Stimulated activated CD4-positive, alpha-beta T cell treated with anti-CD3 and anti-CD28 coated beads, Interleukin-15, amount 100 ng/mL, for 48 hours (primary cell): ENCODE data around the gene ARHGEF12.

ENCODE experiments used
- DNase-seq, 2 donors: peaks; one replicate each; pipeline ENCODE4 v3.0.0-alpha.2; 2020; ENCODE audit warnings: low read depth in 2 of 2

The ARHGEF12 gene

DNA sequence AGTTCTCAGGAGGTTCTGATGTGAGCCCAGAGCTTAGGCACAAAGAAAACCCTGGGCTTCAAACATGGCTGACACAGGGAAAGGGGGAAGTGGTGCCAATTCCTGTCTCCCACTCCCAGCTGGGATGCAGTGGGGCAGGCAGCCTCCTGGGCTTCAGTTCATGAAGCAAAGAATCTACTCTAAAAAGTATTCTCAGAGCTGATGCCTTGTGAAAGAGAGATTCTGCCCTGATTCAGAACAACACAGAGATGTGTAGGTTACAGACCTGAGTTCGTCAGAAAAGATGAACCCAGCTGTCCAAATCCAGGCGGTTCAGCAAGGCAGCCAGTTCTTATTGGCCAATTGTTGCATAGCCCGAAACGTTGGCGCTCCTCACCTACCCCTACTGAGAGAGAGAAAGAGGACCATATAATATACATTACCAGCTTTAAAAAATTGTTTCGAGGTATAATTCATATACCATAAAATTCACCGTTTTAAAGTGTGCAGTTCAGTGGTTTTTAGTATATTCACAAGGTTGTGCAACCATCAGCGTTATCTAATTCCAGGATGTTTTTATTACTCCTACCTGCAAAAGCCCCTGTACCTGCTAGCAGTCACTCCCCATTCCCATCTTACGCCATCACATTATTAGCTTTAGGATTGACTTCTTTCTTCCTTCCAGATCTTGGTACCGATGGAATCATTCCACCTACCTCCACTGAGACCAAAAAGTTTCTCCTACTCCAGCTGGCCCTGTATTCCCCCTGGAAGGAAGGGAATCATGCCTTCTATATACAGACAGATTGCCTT is 18.3 kb upstream of the ARHGEF12 start:
- no peak for DNase-seq

DNA sequence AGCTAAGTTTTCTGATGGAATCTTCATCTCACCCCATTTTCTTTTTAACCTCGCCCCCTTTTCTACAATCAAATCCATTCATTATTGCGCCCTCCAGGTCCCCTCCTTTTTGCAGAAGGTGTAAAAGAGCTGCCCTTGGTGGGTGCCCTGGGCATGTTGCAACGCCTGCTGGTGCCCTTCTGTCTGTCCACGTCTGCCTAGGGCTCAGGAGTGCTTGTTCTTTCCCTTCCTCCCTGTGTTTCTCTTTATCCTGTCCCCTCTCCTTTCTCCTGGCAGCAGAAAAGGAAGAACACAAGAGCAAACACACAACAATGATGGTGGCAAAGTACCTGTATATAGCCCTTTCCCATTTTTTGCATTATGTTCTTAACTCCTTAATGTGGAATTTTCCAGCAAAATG is 17.3 kb upstream of the ARHGEF12 start:
- DNase-seq, result no peak

DNA sequence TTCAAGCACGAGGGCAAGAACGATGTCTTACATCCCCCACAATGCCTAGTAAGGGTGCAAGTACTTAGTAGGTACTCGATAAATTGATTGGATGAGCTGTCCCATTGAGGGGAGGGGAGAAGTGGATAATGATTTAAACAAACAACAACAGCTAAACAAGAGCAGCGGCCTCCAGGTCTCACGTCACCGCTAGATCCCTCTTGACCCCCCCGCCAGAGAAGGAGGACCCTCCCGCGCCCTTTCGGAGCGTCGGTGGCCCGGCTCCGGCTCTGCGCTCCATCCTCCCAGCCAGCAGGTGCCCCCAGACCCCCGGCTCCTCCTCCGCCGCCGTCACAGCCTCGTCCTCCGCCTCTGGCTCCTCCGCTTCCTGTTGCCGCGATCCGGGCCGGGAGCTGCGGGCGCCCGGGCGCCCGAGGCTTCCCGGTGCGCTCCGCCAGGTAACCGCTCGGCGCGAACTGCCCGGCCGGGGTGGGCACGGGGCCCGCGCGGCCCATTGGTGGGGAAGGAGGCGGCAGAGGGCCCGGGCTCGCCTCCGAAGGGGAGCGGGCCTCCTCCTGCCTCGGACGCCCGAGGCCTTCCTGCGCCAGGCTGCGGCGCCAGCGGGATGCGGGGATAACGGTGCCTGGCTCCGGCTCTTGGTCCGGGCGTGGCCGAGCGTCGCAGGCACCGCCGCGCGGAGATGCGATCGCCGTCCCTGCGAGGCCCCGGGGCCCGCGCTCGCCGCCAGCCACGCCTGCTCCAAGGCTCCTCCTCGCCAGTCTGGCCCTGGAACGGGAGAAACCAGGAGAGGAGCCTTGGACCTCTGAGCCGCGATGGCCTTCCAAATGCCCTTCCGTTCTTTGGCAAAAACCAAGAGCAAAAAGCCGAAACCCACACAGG is 11.0 kb upstream of the ARHGEF12 start, which contains the start of gene TLCD5:
Gene TLCD5 (plus strand): TSS at position 368 of the 879 bp plus-strand sequence. CDS start 2,143 bp downstream, outside the sequence.
- peak in 1 of 2 donors; percentile 26 for DNase-seq

DNA sequence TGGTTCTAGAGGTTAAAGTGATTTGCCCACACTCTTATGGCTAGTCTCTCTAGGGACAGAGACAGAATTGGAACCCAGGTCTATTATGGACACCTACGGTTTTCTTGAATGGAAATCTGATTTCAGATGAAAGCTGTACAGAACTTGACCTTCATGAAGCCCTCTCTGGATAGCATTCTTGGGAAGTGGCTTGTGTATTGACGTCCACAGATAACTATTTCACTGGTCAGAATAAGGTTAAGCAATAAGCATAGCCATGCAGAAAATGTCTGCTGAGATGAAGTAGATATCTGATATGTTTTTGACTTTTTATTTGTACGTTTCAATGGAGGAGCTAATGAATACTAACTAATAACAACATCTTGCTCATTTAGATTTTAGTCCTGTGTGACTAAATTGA is 10.0 kb upstream of the ARHGEF12 start:
- DNase-seq, result no peak

DNA sequence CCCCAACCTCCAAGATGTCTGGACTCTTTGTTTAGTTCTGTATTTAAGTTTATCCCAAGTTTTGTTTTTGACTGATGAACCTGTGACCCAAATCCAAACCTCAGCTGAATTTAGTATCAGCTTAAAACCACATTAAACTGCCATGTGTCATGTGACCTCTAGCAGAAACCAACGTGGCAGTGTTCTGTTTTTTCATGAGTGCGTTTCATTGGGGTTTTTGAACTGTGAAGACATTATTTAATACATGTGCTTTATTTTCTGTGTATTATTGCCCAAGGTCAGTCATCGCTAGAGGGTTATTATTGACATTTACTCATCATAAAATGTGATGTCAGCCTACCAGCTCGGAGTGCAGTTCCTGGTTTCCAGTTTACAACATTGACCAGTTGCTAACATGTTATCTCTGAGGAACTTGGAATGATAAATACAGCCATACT is 9.3 kb upstream of the ARHGEF12 start:
- no peak for DNase-seq

DNA sequence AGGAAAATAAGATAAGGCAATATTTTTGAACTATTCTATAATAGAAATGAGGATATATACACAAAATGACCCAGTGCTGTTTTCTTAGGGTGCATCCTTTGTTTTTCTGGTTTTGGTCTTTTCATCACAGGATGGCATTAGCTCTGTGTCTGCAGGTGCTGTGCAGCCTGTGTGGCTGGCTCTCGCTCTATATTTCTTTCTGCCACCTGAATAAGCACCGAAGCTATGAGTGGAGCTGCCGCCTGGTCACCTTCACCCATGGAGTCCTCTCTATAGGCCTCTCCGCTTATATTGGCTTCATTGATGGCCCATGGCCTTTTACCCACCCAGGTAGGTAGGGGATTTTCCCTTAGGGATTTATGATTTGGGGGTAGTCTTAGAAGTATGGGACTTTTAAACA is 8.9 kb upstream of the ARHGEF12 start:
- no peak for DNase-seq

DNA sequence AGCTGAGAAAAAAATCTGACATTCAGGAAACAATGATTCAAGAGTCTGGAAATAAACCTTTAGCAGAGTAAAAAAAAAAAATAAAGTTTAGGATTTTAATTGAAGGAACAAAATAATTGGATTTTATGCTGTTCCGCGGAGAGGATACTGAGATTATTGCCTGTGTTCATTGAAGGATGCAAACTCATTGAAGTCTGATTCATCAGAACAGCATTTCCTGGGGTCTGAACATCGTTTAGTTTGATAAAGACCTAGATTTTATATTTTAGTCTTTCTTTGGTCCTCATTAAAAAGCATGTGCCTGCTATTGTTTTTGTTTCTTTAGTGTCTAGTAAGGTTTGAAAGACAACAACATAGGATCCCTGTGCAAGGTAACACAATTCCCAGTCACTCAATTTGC is 6.7 kb upstream of the ARHGEF12 start:
- DNase-seq, result no peak

DNA sequence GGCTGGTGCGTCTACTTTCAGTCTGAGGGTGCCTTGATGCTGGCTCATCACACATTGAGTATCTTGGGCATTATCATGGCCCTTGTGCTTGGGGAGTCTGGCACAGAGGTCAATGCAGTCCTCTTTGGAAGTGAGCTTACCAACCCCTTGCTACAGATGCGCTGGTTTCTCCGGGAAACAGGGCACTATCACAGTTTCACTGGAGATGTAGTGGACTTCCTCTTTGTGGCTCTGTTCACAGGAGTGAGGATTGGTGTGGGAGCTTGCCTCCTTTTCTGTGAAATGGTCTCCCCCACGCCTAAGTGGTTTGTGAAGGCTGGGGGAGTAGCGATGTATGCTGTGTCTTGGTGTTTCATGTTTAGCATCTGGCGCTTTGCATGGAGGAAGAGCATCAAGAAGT is 6.2 kb upstream of the ARHGEF12 start:
- no peak for DNase-seq

DNA sequence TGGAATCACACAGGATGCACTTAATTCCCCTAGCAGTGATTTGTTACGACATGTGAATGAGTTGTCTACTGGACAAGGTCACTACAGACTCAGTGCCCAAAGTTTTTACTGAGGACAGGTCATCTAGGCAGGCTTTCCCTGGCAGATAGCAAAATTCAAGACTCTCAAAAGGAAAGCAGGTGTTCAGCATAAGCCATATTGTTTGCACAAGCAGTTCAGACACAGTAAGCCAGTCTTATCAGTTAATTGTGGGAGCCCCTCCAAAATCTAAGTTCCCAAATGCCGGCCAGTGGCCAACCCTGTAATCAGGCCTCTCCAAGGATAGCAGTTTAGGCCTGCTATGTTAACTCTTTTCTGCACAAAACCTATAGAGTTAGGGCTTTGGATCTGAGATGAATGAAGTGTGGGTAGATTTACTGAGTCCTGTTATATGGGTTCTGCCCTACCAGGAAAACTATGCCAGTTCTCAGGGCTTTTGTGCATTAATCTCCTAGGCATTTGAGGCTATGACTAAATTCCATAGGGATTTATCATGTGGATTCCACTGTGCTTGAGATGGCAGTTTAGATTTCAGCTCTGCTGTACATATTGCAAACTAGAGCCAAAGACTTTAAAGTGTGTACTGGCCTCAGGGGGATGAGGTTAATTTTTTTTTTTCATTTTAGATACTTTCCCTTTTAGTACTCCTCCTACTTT is 4.8 kb upstream of the ARHGEF12 start:
- no peak for DNase-seq

DNA sequence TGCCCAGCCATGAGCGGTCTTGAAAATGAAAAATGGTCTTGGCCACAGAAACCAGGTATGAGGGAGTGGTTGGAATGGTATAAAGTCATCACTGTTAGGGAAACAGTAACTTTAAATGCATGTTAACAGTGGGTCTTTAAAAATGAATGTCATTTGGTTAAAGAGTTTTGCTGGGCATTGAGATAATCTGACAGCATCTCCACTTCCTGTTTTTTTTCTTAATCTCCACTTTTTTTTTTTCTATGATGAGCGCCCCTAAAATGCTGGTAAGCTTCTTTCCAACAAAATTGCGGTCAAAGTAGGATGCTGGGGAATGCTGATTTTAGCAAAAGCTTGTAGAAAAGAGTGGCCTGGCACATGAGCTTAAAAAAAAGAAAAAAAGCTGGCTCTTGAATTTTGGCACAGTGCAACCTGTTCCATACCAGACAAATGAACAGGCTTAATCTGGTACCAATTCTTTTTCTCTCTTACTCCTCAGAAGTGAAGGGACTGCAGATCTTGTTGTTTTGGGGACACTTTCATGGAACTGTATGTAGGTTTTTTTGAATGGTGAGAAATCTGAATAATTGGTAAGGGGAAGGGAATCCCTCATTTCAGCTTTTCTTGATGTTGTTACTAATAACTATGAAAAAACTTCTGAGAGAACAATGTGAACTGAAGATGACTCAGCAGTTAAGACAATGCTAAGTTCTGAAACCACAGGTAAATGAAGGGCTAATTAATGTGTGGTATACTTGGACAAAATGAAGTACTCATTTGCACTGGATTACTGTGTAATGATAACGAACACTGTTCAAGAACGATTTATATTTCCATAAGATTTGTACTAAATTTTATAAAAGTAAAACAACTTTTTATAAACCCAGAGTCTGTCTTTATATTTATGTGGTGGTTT is 3.1 kb upstream of the ARHGEF12 start:
- no peak for DNase-seq

DNA sequence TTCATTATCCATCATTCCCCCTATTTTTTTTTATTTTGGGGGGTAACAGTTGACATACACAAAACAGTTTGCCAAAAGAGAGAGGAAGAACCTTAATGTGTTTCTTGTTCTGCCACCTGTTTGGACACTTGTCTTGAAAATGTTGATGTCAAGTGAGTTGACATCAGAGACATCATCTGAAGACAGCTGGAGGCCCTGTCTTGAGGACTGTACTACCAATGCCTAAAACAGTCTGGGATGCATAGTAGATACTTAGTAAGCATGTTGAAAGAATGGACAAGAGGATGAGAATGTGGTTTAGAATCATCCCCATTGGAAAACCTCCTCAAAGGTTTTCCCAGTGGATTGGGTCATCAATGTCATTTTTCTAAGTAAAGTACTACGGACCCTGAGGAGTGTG is 2.4 kb upstream of the ARHGEF12 start:
- DNase-seq, result no peak

DNA sequence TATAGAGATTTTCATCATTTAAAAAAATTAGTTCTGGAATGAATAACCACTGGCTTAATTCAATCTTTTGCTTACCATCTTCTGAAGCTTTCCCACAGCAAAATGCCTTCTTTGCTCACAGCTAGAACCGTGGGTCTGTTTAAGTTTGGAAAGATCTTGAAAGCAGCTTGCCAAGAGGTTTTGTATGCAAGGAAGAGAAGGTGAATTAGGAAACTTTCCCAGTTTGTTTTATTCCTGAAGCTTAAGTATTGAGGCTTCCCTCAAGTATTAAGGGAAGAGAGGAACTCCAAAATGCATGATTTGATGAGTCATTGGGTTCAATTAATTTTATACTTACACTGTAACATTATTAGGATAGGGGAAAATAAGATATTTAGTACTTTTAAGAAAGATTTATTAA is 1.9 kb upstream of the ARHGEF12 start:
- no peak for DNase-seq

DNA sequence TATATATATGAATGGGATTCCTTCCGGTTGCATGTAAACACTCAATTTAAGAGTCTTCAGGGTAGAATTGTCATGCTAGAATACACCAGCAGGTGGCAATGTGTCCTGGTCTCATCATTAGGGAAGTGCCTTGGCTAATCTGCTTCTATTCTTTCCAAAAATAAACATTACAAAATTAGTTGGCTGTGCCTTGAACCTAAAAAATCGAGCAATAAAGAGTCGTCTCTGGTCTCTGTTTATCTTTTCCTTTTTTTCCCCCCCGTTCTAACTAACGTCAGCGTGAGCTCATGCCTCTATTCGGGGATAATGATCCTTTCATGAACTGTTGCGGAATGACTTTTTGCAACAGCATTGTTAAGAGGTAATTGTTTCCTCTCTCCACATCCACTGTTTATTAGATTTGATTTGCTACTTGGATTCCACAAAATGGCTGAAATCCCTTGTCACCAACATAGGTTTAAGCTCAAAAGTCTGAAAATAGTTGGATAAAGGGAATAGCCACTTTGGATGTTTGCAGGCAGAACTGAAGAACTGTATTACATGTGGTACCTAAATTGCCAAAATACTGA is 1.2 kb upstream of the ARHGEF12 start:
- peak in 1 of 2 donors; percentile 46 for DNase-seq

DNA sequence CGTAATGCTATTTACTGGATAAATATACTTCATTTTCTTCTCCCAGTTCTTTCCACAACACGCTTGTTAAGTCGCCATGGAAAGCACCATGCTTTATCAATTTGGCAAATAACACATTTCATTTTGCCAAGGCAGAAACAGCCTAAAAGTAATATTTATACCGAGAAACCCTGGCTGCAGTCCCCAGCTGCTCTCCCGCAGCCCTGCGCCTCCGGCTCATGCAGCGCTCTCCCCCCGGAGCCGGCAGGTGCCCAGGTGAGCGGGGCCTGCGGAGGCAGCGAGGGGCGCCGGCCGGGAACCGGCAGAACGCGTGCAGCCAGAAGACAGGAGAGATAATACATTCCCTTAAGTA is 681 bp upstream of the ARHGEF12 start:
- DNase-seq, result peak in 1 of 2 donors; percentile 18

DNA sequence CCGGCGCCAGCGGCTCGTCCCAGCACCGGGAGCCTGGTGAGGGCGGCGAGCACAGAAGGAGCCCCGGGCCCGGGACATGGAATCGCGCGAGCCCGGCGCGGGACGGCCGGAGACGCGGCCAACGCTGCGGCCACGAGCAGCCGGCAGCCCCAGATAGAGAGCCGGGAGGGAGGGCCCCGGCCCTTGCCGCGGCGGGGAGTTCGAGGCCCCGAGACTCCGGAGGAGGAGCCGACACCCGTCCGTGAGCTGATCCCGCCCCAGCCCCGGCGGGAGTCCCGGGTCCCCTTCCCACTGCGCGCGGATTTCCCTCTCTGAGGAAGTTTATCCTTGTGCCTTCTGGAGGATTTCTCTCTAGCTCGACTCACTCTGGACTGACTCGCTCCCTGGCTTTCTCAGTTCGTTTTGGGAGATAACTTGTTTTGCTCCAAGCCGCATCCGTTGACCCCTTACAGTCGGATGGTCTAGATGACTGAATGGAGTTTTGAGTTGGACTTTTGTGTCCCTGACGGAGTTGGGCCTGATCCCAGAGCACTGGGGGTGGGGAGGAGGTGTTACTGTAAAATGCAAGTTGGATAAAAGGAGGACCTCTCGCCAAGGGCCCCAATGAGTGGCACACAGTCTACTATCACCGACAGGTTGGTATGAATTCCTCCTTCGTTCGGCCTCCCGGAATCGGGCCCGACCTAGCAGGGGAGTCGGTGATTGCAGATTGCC is 585 bp downstream of the ARHGEF12 start:
- peak in 1 of 2 donors; percentile 27 for DNase-seq

DNA sequence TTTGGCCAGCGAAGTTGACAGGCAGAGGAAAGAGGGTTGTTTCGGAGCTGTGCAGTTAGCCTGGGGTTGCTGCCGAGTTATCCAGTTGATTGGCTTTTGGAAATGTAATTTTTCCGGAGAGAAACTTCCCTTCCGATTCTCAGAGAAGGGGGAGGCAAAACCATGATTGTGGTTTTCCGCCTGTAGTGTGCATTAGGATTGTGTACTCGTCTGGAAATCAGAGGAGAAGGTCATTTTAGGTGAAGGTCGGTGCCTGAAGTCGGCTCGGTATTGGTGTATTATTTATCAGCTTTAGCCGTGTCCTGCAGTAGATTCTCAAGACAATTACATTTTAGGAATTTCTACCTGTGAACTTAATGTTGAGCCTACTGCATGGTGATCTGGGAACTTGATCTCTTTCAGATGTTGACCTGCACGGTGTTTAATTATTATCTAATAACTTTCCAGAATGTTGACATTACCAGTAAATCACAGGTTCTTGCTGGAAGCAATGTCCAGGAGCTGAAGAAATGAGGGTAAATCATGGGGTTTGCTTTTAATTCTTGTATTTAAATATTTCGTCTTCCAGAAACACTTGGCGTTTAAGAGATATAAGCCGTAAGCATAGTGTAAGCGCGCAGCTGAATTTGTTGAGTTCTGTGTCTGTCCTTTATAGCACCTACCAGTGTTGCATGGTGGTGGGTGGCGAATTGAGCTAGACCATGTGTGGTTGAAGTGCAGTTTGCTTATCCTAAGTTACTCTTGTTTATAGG is 1.3 kb downstream of the ARHGEF12 start:
- no peak for DNase-seq

DNA sequence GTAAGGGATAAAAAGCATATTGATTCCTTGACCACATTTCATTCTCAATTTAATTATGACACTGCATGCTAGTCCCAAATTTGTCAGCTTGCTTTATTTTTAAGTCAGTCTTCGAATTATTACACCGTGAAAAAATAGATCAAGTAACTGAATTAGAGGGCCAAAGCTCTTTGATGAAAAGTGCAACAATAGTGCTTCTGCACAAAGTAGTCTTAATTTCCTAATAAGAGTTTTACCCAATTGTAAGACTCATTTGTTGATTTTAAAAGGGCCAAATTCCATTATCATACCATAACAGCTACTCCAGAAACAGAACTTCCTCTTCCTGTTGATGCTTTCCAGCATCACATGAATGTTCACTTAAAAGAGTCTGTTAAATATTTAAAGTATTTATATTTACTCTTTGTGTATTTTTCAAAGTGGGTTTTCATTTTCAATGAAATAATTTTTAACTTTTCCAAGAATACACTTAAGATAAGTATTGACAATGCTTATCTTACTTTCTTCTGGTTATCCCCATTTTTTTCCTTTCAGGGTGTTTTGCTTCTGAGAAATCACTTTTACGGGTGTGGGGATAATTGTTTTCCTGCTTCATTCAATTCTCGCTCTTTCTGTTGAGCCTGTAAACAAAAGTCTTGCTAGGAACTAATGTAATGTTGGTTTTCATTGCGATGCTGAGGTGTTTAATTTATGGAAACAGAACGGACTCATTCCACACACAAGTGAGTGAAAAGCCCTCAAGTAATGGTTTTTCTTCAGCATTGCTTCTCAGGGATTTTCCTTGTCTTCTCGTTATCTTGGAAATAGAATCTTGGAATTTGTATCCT is 2.1 kb downstream of the ARHGEF12 start:
- DNase-seq, result no peak

DNA sequence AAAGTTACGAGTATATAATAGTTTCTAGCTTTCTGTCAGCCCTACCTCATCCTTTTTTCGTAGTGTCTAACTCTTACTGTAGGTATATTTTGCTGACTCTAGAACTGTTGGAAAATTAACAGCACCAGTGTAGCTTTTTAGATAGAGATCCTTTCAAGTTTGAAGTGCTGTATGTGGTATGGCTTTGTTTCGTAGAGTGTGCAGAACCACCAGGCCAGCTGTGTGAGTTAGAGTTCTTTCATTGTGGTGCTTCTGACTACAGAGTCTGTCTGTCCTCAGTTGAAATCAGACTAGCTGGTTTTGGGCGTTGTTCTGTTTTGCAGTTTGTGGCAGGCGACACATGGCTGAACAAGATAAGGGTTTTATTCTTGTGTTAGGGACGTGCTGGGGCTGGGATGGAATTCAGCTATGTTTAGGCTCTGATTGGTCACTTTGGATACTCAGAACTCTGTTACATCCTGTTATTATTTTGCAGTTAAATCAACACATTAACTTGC is 3.2 kb downstream of the ARHGEF12 start:
- no peak for DNase-seq
